ENCODE results near the gene SLC6A8.

SLC6A8 gene

DNA sequence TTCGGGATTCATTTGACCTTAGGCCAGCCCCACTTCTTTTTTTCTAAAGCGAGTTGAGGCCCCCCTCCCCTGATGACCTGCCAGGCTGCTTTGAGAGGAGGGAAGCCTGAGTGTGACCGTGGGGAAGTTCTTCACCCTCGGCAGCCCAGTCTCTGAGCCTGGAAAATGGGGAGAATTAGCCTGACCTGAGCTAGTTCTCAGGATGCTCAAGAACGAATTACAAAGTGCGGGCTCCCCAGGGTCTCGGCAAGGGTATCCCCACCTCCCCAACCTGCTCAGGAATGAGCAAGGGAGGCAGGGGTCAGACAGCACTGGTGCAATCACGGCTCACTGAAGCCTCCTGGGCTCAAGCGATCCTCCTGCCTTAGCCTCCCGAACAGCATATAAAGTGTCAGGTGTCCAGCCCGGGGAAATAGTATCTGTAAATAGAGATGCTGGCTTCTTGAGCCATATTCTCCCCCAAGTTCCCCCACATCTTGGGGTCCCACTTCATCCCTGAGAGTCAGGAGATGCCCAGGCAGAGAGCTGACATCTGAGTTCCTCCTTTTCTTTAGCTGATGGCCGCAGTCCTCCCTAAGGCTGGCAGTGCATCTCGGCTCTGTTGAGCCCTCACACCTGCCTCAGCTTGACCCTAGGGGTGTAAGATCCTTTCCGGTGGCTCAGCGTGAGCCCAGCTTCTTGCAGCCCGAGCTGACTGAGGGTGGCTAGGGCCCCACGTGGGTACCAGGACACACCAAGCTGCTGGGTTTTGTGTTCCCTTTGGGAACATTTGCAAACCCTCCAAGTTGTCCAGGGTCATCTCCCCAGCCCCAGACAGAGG lies 39.2 kb upstream of the SLC6A8 start:
- no peak for DNase-seq

DNA sequence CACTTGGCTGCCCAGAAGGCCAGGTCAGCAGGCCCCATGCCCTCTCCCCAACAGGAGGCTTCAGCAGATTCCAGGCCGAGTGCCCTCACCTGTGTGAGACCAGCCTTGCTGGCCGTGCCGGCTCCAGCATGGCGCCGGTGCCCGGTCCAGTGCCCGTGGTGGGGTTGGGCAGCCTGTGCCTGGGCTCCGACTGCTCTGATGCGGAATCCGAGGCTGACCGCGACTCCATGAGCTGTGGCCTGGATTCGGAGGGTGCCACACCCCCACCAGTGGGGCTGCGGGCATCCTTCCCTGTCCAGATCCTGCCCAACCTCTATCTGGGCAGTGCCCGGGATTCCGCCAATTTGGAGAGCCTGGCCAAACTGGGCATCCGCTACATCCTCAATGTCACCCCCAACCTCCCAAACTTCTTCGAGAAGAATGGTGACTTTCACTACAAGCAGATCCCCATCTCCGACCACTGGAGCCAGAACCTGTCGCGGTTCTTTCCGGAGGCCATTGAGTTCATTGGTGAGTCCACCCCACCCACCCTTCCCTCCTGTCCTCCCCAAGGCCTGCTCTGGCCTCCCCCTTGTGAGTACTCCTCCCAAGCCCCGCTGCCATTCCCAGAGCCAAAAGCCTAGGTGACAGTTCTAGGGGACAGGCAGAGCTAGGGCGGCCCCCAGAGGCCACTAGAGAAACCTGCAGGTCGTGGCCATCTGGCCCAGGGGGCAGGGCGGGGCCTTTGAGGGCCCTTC lies 38.4 kb upstream of the SLC6A8 start:
- peak; percentile 37 to 51 for DNase-seq

GRCh38 chrX:153649915-153650782 lies 37.6 kb upstream of the SLC6A8 start:
- DNase-seq: no peak

- no peak for DNase-seq
Measured at GRCh38 chrX:153650959-153651358, 36.8 kb upstream of the SLC6A8 start.

- no peak for DNase-seq
Measured at GRCh38 chrX:153651540-153652079, 36.1 kb upstream of the SLC6A8 start.

DNA sequence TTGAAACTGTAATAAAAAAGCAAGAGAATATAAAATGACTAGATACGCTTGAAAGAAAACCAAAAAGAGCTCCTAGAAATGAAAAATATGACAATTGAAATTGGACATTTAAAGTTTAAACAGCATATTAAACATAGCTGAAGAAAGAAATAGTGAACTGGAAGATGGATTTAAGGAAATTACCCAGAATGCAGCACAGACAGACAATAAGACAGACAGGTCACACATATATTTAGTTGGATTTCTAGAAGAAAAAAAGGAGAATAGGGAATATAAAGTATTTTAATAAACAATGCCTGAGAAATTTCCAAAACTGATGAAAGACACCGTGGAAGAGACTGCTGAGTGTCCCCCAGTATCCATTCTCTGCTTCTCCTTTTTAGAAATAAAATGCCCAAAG lies 34.2 kb upstream of the SLC6A8 start:
- DNase-seq: no peak

DNA sequence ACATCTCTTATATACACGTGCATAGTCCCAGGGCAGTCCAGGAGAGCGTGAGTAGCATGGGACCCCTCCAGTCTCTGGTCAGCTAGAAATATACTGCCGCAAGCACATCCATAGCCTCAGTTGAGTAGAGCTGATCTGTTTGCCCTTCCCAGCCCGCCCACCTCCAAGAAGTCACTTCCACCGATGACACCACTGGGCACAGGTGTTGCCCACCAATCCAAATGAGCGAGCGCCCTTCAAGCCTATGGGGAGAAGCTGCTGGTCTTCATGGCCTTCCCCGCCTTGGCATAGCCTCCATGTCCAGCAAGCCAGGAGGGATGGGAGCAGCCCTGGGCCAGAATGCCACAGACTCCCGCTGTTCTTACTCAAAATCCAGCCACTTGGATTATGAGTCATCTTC lies 30.6 kb upstream of the SLC6A8 start:
- no peak for DNase-seq

DNA sequence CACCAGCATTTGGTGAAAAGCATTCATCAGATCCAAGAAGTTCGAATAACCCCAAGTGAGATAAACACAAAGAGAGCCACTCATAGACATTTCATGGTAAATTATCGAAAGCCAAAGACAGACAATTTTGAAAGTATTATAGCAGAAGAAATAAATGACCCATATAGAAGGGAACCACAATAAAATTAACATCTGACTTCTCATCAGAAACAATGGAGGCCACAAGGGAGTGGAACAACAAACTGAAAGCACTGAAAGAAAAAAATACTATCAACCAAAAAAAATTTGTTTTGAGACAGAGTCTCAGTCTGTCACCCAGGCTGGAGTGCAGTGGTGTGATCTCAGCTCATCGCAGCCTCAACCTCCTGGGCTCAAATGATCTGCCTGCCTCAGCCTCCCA lies 28.5 kb upstream of the SLC6A8 start:
- DNase-seq: no peak

- peak; percentile 69 to 71 for DNase-seq
Measured at GRCh38 chrX:153662266-153662665, 25.5 kb upstream of the SLC6A8 start.

DNA sequence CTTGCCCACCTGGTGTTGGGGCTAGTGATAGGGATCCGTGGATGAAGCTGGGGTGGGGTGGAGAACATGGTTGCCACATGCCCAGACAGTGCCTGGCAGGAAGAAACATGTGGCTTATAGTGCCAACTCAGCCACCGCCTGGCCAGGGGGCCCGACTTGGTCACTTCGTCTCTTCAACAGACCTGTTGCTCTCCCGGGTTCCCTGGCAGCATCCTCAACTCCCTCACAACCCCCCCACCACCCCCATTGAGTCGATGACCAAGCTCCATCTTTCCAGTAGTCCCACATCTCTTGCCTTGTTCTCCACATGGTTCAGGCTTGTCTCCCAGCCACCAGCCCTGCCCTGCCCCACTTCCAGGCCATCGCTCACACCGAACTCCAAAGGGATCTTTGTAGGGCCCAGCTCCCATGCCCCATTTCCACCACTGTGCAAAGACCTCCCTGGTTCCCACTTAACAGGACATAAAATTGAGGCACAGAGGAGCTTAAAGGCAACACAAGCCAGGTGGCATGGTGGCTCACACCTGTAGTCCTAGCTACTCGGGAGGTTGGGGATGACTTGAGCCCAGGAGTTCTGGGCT lies 21.9 kb upstream of the SLC6A8 start:
- DNase-seq: no peak

DNA sequence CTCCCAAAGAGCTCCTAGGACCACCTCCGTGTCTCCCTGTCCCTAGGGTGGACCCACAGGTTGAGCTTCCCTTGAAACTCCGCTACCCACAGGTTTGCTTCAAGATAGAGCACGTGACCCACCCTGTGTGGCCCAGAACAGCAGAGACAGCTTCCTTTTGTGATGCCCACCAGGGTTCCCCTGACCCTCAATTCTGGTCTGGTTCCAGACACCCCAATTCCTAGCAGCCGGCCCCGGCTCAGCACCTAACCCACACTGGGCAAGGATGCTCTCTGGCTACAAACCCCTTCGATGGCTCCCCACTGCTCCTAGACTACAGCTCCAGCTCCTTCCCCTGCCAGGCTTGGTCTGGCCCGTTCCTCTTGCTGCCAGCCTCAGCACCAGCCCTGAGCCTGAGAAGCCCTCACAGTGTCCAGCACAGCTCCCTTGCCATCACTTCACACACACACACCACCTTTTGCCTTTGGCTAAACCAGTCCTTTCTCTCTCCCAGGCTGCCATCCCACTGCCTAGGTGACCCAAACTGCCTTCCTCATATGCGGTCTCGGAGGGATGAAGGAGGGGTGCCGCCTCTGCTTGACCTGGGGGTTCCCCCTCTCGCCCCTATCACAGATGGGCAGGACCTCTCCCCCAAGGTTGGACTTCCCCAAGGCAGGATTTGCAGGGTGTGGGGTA lies 20.3 kb upstream of the SLC6A8 start:
- no peak for DNase-seq

DNA sequence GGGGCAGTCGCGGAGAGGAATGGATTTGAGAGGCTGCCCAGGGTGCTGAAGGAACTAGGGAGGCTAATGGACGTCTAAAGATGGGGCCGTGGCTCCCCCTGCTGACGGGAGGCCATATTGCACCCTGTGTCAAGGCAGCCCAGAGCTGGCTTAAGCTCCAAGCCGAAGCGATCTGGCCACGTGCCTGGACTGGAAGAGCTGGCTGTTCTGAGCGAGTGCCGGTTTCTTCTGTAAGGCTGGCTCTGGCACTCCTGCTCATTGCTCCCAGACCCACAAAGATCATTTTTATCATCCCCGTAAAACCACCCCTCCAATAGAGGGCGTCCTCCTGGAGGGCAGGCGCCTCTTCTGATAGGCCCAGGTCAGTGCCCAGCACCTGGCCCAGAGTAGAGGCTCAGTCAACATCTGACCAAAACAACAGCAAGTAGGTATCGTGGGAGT lies 19.8 kb upstream of the SLC6A8 start:
- peak; percentile 85 to 86 for DNase-seq

GRCh38 chrX:153668423-153669173 lies 19.1 kb upstream of the SLC6A8 start:
- DNase-seq: no peak

DNA sequence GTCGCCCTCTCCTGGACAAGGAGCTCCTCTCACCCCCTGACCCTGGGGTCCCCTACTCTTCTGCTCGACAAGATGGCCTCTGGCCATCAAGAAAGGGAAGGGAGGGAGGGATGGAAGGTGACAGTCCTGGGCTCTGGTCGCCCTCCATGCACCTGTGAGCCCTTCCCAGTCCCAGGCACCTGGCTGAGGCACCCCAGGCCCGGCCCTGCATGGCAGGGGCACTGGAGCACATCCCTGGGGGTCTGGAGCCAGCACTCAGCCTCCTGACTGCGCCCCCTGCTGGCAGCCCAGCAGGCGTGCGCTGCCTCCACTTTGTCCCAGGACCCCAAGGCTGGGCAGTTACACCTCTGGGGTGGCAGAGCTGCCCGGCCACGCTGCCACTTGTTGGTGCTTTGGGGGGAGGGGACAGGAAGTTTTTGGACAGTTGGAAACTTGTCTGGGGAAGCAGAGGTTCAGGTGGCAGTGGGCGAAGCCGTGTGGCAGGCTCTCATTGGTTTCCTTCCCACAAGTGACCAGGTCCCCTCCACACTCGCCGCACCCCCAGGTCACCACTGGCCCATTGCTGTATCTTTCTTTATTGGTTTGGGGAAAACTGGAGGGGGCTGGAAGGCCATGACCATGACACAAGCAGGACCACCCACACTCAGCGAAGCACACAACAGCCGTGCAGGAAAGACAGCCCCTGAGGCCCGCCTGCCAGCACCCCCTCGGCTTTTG lies 18.4 kb upstream of the SLC6A8 start:
- DNase-seq: peak; percentile 50 to 57

DNA sequence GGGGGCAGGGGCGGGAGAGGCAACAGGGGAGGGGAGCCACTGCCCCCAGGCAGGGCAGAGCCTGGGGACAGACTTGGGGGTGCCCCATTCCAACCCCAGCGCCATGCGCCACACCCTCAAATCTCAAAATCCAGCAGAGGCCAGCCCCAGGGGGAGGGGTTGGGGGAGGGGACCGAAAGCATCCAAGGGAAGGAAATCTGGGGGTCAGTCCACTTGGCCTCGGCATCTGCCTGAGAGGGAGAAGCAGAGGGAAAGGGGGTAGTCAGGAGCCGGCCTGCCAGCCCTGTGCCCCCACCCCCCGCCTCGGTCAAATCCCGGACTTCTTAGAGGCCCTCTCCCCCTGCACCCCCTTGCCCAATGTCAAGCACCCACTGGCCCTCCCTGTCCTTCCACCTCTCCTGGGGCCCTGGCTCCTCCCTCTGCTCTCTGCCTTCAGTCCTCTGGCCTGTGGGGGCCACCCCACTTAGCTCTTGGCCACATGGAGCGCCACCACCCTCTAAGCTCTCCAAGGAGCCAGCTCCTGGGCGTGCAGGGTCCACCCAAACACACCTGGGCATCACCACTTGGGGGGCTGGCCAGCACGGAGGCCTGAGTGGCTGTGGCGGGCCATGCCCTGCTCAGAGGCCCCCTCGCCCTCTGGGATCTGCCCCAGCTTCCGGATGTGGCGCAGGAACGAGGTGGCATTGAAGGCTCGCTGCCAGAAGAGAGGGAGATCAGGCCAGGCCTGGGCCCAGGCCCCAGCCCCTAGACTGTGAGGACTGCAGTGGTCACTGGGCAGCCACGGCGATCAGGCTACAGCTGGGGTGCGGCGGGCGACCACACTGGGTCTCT lies 17.6 kb upstream of the SLC6A8 start:
- no peak for DNase-seq

- no peak for DNase-seq
Measured at GRCh38 chrX:153670748-153671588, 16.8 kb upstream of the SLC6A8 start.

DNA sequence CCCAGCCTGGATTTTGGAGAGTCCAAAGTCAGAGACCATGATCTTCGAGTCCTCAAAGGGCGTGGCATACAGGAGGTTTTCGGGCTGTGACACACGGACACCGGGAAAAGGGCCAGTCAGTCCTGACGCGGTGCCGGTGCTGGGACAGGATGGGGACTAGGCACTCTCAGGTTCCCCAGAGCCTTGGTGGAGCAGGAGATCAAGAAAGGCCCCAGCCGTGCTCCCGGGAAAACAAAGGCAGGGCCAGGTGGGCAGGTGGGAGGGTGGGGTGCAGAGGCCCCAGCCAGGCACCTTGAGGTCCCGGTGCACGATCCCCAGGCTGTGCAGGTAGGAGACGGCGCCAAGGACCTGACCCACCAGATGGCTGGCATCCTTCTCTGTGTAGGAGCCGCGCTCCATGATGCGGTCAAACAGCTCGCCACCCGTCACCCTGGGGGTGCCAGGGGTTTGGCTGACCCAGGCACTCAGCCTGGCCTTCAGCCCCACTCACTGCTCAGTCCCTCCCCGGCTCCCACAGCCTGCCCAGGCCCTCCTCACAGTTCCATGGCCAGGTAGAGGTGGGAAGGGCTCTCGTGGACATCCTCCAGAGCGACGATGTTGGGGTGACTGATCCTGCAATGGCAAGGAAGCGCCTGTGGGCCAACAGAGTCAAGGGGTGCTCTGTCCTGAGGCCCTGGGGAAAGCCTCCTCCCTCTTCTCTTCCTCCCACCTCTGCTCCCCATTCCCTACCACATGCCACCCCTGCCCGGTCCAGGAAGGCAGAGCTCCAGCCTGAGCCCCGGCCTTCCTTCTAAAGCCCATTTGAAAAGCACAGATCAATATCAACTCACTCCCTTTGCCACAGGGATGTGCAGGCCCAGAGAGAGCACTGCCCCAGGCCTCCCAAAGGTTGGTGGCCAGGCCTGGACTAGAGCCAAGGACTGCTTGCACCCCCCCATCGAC lies 15.9 kb upstream of the SLC6A8 start:
- DNase-seq: no peak
